Lower leg skin (tissue), 4 donors: ENCODE results near the gene NXT2. TPM values are rescaled to one million over a fixed set of nuclear protein-coding genes. Genes with fewer than 3 reads are reported as not detected.

Experiments used
- DNase-seq, 2 donors: peaks; one replicate each; pipeline ENCODE4 v3.0.0-alpha.2; 2019; ENCODE audit warnings: low spot score in 2 of 2
- H3K4me3 ChIP-seq: fragments of 200-600 bp; sonication (generic); 2 replicates; pipeline ENCODE4 v1.5.1; 2017; ENCODE audit warnings: mild to moderate bottlenecking, low read depth; ENCODE audit not compliant: poor library complexity, severe bottlenecking
- POLR2A ChIP-seq, 2 donors: fragments of 450-650 bp; IDR thresholded peaks; one replicate each; pipeline ENCODE4 v1.6.1; 2016 to 2017; ENCODE audit warnings: antibody characterized with exemption in 2 of 2, mild to moderate bottlenecking in 1 of 2, moderate library complexity in 1 of 2
- WGBS, 2 donors: methylation state at CpG; one replicate each; pipeline ENCODE4 v1.1.5; 2018; 5-methylcytosine and 5-hydroxymethylcytosine counted together
- intact Hi-C: fragments of 100-400 bp; cut with DNase I; formaldehyde crosslinking; loops from one replicate; pipeline ENCODE4 v1.15.0; 2023; ENCODE audit warnings: low total_unique reads
- total RNA-seq, 4 donors: library from RNA; depleted of rRNA; stranded (reverse); fragments of >200 nt; gene quantifications; one replicate each; pipeline ENCODE4 v1.1.0, GENCODE V29; 2016
- TF ChIP-seq, protein P1 (sequence below), 3 donors: fragments of 450-650 bp; IDR thresholded peaks; one replicate each; pipeline ENCODE4 v1.5.1; 2016; ENCODE audit warnings: antibody characterized with exemption in 3 of 3, mild to moderate bottlenecking in 3 of 3, moderate library complexity in 2 of 3

The NXT2 gene
- total RNA-seq, 4 donors from 2014 or later: 6.6 to 16.2 (median 12.8) TPM

DNA sequence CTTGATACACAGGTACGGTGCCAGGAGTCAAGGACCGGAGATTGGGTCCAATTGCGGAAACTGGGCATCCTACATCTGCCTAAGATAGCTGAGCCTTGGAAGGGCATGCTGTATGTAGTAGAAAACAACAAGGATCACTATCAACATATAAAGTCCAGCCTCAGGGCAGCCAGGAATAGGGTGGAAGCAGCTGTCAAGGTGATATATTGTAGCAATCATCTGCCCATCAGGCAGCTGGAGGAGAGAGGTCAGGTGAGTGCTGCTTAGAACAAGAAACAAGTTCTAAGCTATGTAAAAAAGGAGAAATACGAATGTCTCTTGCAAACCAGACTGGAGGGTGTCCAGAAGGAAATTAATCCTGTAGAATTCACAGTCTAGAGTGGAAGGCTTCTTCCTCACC, 53.5 kb downstream of the NXT2 start:
- TF ChIP-seq, protein P1, sequence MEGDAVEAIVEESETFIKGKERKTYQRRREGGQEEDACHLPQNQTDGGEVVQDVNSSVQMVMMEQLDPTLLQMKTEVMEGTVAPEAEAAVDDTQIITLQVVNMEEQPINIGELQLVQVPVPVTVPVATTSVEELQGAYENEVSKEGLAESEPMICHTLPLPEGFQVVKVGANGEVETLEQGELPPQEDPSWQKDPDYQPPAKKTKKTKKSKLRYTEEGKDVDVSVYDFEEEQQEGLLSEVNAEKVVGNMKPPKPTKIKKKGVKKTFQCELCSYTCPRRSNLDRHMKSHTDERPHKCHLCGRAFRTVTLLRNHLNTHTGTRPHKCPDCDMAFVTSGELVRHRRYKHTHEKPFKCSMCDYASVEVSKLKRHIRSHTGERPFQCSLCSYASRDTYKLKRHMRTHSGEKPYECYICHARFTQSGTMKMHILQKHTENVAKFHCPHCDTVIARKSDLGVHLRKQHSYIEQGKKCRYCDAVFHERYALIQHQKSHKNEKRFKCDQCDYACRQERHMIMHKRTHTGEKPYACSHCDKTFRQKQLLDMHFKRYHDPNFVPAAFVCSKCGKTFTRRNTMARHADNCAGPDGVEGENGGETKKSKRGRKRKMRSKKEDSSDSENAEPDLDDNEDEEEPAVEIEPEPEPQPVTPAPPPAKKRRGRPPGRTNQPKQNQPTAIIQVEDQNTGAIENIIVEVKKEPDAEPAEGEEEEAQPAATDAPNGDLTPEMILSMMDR (IDR thresholded peaks at IDR 0.05): no peak
- TF ChIP-seq POLR2A (IDR thresholded peaks at IDR 0.05): no peak
- 45 to 55% methylated on average over 4 of the region's 4 CpGs for WGBS, 2 donors
- intact Hi-C loops: no loop called here
- no peak for DNase-seq
- no peak overlapping the region for H3K4me3 ChIP-seq

Other genes starting within 250 kb of the NXT2 start
- not detected for gene GUCY2F, start 54.8 kb upstream of the NXT2 start, total RNA-seq
- gene KCNE5, start 88.3 kb downstream of the NXT2 start, total RNA-seq: under 1 TPM in 2 of 4 donors, not detected in 2; 0.32 to 0.36 TPM
- gene ACSL4, start 196.4 kb downstream of the NXT2 start, total RNA-seq: 10 to 100 TPM; 25.5 to 53.5 (median 47.0) TPM